ENCODE measurements around the gene LY6G5C. TPM values are rescaled to one million over a fixed set of nuclear protein-coding genes. Genes with fewer than 3 reads are reported as not detected.

The LY6G5C gene
- 0.33 TPM in 1 of 2 replicates, not detected in the other for total RNA-seq (2016; rRNA removed; fragmentation: Illumina TruSeq; extraction: Trizol)
- not detected in 2 replicates for total RNA-seq (2016; cell fraction: cytosol; rRNA removed; fragmentation: Illumina TruSeq; extraction: Trizol; ENCODE audit: low read depth)
- 0.28 TPM in 1 of 2 replicates, not detected in the other for total RNA-seq (2016; cell fraction: insoluble cytoplasmic fraction; rRNA removed; fragmentation: Illumina TruSeq; extraction: Trizol)
- 0.40 and 0.59 TPM in 2 replicates for total RNA-seq (2016; cell fraction: membrane; rRNA removed; fragmentation: Illumina TruSeq; extraction: Trizol)
- 1.2 TPM in 1 of 2 replicates, not detected in the other for total RNA-seq (2016; cell fraction: nucleus; rRNA removed; fragmentation: Illumina TruSeq; extraction: Trizol)
- polyA plus RNA-seq (2011; rRNA removed) = 0.50 and 0.55 TPM in 2 replicates
- polyA plus RNA-seq (2011; cell fraction: cytosol; rRNA removed) = 0.09 and 0.11 TPM in 2 replicates
- polyA plus RNA-seq (2011; cell fraction: nucleus; rRNA removed) = 2.0 and 2.2 TPM in 2 replicates
- polyA plus RNA-seq (2012) = 1.2 and 1.4 TPM in 2 replicates
- polyA plus RNA-seq (2016; cell fraction: cytosol; fragmentation: Illumina TruSeq; extraction: Trizol; ENCODE audit: low read depth) = not detected in 2 replicates
- not detected in 2 replicates for polyA plus RNA-seq (2016; cell fraction: insoluble cytoplasmic fraction; fragmentation: Illumina TruSeq; extraction: Trizol; ENCODE audit: low read depth)
- polyA plus RNA-seq (2016; cell fraction: membrane; fragmentation: Illumina TruSeq; extraction: Trizol; ENCODE audit: low read depth) = not detected in 2 replicates
- 4.0 and 6.1 TPM in 2 replicates for polyA plus RNA-seq (2016; cell fraction: nucleus; fragmentation: Illumina TruSeq; extraction: Trizol; ENCODE audit: insufficient read depth, low read depth)
- 3.9 TPM in 1 of 2 replicates, not detected in the other for polyA minus RNA-seq (2011; rRNA and poly(A)+ RNA removed; ENCODE audit: low replicate concordance)
- not detected in 2 replicates for polyA minus RNA-seq (2011; cell fraction: cytosol; rRNA and poly(A)+ RNA removed)
- polyA minus RNA-seq (2011; cell fraction: nucleus; rRNA and poly(A)+ RNA removed) = 0.50 TPM in 1 of 2 replicates, not detected in the other
- percentile 26 among the genes with signal in this experiment for Bru-seq, nascent RNA
- percentile 46 among the genes with signal in this experiment for BruChase-seq, experiment 1, labeled RNA remaining after a 6-hour chase
- BruChase-seq, experiment 2, labeled RNA remaining after a 2-hour chase = percentile 34 among the genes with signal in this experiment
- long read RNA-seq, experiment 1, partial matches to known transcripts = 0 of 1 reads
- long read RNA-seq, experiment 1, other reads (novel, unspliced or antisense) = 1 of 1 reads
- long read RNA-seq, experiment 2, partial matches to known transcripts = 1 of 1 reads
- long read RNA-seq, experiment 2, other reads (novel, unspliced or antisense) = 0 of 1 reads

- CTCF ChIA-PET (ENCODE audit: low intra/inter-chr PET ratio, low total read pairs) = interaction anchor here (0.7 to 3.9 kb wide), 8 partner anchors 9 to 437 kb away, joined by 3 to 30 read pairs (median 3); partner anchors contain the start of gene DDAH2
- no peaks in the 10 kb centered on the region for H3K36me3 ChIP-seq (replicated peaks in 1 of 2; ENCODE audit: control insufficient read depth in 1 of 2, insufficient read depth in 2 of 2, low read length in 2 of 2)
- H3K4me2 ChIP-seq (ENCODE audit: low read depth, low read length) = peak within 1 kb of the TSS; percentile 63
- POLR2A ChIA-PET = interaction anchor here (0.6 to 1.9 kb wide), 6 partner anchors 9 to 169 kb away, joined by 3 to 5 read pairs (median 4); partner anchors contain the start of genes ABHD16A and HSPA1B
- peak within 1 kb of the TSS in 1 of 3 experiments; percentile 22; a peak in 1 of 6 replicates for H3K4me3 ChIP-seq (replicated peaks in 1 of 3; ENCODE audit: insufficient read depth in 1 of 3, low read depth in 2 of 3, low read length in 3 of 3)
- 12% methylated on average over 17 of the region's 17 CpGs for WGBS (ENCODE audit: low lambda C conversion rate)
- H3K9me3 ChIP-seq (ENCODE audit: low read length) = no peaks in the 10 kb centered on the region
- no peaks in the 10 kb centered on the region for H4K20me1 ChIP-seq (ENCODE audit: insufficient read depth, low read length)
- DNase-seq (ENCODE audit: low spot score) (peak; percentile 72), ATAC-seq (peak; percentile 67), FAIRE-seq (peak; percentile 92)
- no peaks in the 10 kb centered on the region for H3K79me2 ChIP-seq (ENCODE audit: insufficient read depth, low read length)
- no TSS peak for BruUV-seq (replicated peaks)
- peak within 1 kb of the TSS; percentile 29; the same call in 1 of the 2 replicates for H3K9ac ChIP-seq (ENCODE audit: insufficient read depth, low read depth, low read length)
- no peaks in the 10 kb centered on the region for H3K27me3 ChIP-seq (ENCODE audit: control insufficient read depth in 1 of 2, insufficient read depth in 2 of 2, low read length in 2 of 2)
- in situ Hi-C loops (cut with HindIII; ENCODE audit: extremely low pct_ligation_motif_present, low pct_unique_long_range_greater_than_20kb) (loop anchor here (5.0 kb wide), 1 partner anchor 87 kb away; no protein-coding TSS in a partner anchor), intact Hi-C loops (cut with micrococcal nuclease; ENCODE audit: unreplicated experiment) (loop anchor here (1.0 to 5.0 kb wide), 5 partner anchors 22 to 150 kb away; partner anchors contain the start of genes ABHD16A and LY6G6D)
- no peak within 1 kb of the TSS for H2AFZ ChIP-seq (ENCODE audit: low read length)
- H3K27ac ChIP-seq (ENCODE audit: extremely low read length, insufficient read depth, low read length) = no peak within 1 kb of the TSS
- H3K4me1 ChIP-seq (ENCODE audit: insufficient read depth, low read length) = peaks cover 26% of the 10 kb centered on the region
- TF ChIP-seq HDAC2 (CRISPR knock-in tag; IDR thresholded peaks at IDR 0.05) = peak; percentile 47; the same call in 1 of the 2 replicates
- TF ChIP-seq ZC3H4 (CRISPR knock-in tag; IDR thresholded peaks at IDR 0.05; ENCODE audit: borderline replicate concordance) = no peak
- TF ChIP-seq BHLHE40 (IDR thresholded peaks at IDR 0.05; ENCODE audit: low read length) = 0 out of 2 replicates have a peak, but pooled peaks have one; percentile 29
- no peak for TF ChIP-seq RORA (CRISPR knock-in tag; IDR thresholded peaks at IDR 0.05)
- TF ChIP-seq RELA (CRISPR knock-in tag; IDR thresholded peaks at IDR 0.05) = no peak
- TF ChIP-seq ZNF720 (CRISPR knock-in tag; IDR thresholded peaks at IDR 0.05) = no peak
- no peak for TF ChIP-seq HES4 (CRISPR knock-in tag; IDR thresholded peaks at IDR 0.05; ENCODE audit: borderline replicate concordance)
- TF ChIP-seq RARA (CRISPR knock-in tag; IDR thresholded peaks at IDR 0.05) = no peak
- TF ChIP-seq HNRNPLL (IDR thresholded peaks at IDR 0.05; ENCODE audit: low read depth, low read length, poor library complexity, severe bottlenecking) = no peak
- no peak for TF ChIP-seq RCOR2 (CRISPR knock-in tag; IDR thresholded peaks at IDR 0.05)
- no peak for TF ChIP-seq ZNF382 (CRISPR knock-in tag; IDR thresholded peaks at IDR 0.05; ENCODE audit: borderline replicate concordance)
- TF ChIP-seq ZEB1 (IDR thresholded peaks at IDR 0.05; ENCODE audit: insufficient replicate concordance, low read depth) = no peak
- TF ChIP-seq CREM (IDR thresholded peaks at IDR 0.05) = no peak
- TF ChIP-seq CREM (CRISPR knock-in tag; IDR thresholded peaks at IDR 0.05) = no peak
- TF ChIP-seq PTBP1 (IDR thresholded peaks at IDR 0.05; ENCODE audit: low read depth, low read length, poor library complexity, severe bottlenecking) = no peak
- TF ChIP-seq GRHL1 (CRISPR knock-in tag; conservative IDR thresholded peaks at IDR 0.05) = no peak
Observed at GRCh38 chr6:31680226-31681134, at the start of gene LY6G5C. Gene LY6G5C, minus strand, starts transcription at chr6:31681067. Its CDS starts 694 bp downstream, at chr6:31680373.
